GM19240 (cell line): Measurements from ENCODE around the gene TMA7.
A peak's percentile ranks its signal among the peaks of the same experiment; 100 is the strongest.

ENCODE experiments used
- DNase-seq: peaks from one replicate; pipeline ENCODE4 v3.0.0; 2011; ENCODE audit warnings: low spot score; ENCODE audit not compliant: insufficient read length

TMA7 gene

GRCh38 chr3:48408823-48409281 lies 31.2 kb upstream of the TMA7 start:
- peak; percentile 3 for DNase-seq

- DNase-seq: peak; percentile 0
Observed at GRCh38 chr3:48409291-48410201, 30.5 kb upstream of the TMA7 start.

DNA sequence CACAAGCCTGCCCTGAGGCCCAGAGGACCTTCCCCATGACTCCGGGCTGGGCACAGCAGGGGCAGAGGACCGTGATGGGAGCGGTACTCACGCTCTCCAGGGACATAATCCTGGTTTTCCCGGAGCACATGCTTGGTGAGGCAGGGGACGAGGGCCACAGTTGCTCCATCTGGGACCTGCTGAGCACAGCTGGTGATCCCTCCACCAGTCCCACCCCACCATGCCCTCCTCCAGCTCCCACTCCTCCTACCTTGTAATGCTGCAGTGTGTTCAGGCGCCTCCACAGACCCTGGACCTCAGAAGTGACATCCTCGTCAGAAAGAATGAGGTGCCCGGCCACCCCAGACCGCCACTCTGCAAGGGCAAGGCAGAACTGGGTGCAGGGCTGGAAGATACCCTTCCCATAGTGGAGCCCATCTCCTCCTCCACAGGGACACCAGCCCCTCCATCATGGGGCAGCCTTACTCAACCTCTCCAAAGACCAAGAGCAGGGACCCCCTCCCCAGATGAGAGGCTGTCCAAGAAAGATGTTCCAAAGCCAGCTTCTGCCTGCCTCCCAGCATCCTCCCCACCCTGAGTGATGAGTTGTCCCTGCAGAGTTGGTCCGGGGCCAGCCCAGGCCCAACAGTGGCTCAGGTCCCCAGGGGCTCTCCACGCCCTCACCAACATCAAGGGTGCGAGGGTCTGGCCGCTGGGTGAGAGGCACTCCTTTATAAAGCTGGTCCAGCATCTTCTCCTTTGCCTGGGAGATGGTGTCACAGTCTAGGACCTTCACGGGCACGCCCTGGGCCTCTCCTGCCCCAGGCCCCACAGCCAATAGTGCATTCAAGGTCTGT lies 29.6 kb upstream of the TMA7 start:
- no peak for DNase-seq

DNA sequence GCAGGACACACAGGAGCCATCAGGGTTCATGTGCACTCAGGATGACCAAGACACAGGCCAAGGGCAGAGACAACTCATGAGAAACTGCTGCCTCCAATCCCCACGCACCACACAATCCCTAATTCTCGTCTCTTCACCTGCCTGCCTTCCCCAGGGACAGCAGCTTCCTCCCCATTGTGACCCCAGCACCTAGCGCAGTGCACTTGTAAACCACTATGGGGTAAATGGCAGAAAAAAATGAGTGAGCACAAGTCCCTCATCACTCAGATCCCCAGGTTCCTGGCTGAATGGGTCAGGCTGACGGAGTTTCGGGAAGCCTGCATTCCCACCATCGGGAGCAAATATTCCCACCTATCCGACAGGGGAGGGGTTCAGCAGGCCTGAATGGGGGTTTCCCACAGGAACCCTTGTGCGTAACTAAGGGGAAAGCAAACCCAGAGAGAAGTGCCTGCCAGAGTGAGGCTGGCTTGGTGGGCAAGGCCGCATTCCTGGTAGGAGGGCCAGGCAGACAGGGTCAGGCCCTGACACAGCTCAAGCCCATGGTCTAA lies 28.9 kb upstream of the TMA7 start:
- DNase-seq: no peak

DNA sequence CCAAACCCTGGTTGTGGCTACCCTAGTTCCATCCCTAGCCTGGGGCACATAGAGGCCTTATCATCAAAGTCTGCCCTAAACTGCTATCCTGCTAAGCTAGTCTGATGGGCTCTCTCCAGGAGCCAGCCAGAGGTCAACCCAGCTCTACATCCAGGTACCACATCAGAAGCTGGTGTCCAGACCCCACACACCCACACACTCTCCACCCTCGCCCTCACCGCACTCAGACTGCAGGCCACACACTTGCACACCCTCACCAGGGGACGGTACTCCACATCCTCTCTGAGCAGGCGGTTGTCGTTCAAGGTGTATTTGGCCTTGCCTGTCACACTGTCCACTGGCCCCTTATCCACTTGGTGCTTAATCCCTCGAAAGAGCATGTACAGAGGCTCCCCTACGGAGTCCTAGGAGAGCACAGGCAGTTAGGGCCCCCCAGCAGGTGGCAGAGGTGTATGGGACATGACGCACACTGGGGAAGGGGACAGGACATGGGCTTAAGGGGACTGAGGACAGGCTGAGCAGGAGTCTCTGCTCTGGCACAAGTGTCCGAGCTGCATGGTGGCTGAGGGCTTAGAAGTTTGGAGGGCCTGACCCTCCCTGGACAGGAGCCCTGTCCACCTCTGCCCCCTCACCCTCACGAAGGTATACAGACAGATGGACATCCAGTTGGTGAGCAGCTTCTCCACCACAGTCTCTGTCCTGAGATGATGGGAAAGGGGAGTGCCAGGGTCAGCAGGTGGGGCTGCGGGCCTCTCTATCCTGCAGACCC lies 28.3 kb upstream of the TMA7 start:
- DNase-seq: no peak

DNA sequence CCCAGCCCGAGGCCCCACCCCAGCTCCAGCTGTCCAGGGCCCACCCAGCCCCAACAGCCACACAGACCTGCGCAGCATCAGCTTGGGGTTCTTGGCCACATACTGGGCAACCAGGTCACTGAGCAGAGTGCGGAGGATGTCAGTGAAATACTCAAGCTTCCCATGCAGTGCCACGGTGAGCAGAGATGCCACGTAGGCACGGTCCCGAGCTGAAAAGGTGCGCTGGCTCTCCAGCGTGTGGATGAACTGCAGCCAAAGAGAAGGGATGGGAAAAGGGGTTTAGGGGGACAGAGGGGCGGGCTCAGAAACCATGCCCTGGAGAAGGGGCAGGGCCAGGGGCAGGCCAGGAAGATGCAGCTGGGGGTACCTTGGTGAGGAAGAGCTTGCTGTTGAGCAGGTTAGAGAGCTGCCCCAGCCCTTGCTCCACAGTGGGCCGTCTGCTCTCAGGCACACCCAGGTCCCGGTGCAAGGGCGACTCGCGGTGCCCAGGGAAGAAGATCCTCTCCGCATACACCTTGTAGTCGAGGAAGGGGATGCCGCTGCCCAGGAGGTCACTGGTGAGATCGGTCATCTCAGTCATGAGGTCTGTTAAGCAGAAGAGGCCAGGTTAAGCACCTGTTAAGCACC lies 27.6 kb upstream of the TMA7 start:
- no peak for DNase-seq

DNA sequence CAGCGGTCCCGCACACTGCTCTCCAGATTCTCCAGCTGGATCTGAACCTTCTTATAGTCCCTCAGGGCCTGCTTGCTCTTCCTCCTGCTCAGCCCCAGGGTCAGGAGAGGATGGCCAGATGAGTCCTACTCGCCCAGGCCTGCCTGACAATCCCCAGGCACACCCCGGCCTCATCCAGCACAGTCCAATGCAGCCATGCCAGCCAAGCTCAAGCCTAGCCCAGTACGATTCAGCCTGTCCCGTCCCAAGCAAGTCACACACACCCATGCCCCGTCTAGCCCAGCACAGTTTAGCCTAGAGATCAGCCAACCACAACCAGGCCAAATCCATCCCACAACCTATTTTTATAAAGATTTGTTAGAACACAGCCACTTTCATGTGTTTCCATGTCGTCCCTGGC lies 27.0 kb upstream of the TMA7 start:
- DNase-seq: no peak

- no peak for DNase-seq
Observed at GRCh38 chr3:48413611-48414010, 26.4 kb upstream of the TMA7 start.

DNA sequence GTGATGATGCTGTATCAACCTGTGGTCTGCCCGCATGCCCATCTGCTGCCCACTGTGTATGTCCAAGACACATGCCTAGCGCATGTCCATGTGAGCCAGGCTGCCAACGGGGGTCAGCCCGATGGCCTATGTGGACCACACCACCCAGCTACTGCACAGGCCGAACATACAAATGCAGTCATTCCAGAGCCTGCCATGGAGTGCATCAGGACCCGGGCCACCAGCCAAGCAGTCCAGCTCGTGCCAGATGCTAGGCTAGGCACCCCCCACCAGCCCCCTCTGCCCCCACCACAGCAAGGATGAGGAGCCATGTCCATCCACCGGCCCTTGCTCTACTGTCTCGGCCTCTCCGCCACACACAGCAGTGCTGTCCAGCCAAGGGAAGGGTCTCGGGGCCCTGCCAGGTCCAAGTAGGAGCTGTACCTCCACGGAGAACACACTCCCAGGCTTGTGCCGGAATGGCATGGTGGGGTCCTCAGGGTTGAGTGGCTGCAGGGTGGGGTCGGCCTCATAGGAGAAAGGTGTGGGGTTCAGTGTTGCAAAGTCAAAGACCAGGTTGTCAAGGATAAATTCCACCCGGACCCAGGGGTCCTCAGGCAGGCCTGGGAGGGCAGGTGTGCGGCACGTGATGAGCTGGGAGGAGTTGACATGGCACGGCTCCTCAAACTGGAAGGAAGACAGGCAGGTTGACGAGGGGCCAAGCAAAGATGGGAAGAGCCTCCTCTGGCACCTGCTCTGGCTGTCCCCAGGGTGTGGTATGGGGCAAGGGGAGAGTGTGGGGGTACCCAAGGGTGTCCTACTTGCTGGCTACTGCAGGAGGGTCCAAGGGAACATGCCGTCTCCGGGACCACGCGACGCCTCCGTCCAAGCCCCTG lies 25.4 kb upstream of the TMA7 start:
- no peak for DNase-seq

DNA sequence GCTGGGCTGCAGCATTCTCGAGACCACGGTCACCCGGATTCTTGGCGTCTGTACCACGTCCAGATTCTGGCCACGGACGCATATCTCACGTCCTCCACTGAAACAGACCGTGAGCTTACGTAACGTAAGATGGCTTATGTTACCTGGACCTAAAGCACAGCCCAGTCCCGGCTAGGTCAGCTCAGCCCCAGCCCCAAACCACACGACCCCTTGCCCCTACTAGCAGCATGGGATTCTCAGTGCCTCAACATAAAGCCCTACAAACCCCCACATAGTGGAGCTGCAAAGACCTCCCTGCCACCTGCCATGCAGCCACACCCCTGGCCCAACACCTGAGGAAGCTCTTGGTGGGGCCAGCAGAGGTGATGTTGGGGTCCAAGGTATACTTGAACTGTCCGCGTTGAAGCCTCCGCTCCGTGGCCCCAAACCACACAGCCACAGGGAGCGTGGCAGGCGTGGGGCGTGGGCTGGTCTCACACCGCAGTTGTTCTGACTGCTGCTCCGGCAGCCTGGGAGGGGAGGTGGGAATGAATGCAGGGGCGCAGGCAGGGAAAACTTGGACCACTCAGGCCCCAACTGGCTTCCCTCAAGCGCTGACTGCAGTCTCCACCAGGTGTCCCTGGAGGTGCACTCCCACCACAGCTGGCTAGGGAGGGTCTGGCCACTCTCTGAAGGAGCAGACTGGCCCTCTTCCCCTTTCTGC lies 24.7 kb upstream of the TMA7 start:
- no peak for DNase-seq

DNA sequence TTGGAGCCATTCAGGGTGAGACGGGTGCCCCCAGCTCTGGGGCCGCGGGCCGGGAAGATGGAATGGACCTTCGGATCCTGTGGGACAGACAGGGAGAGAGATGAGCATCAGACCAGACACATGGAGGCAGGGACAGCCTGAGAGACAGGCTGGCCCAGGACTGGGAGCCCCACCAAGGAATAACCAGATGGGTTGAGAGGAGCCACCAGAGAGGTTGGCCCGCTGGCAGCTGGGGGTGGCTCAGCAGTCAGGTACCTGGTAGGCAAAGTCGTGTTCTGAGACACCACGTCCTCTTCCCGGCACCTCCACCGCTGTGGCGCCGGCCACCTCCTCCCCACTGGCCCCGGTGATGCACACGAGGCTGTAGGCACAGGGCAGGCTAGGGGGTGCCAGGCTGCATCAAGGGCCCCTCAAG lies 24.0 kb upstream of the TMA7 start:
- DNase-seq: no peak

GRCh38 chr3:48416546-48416945 lies 23.5 kb upstream of the TMA7 start:
- no peak for DNase-seq

DNA sequence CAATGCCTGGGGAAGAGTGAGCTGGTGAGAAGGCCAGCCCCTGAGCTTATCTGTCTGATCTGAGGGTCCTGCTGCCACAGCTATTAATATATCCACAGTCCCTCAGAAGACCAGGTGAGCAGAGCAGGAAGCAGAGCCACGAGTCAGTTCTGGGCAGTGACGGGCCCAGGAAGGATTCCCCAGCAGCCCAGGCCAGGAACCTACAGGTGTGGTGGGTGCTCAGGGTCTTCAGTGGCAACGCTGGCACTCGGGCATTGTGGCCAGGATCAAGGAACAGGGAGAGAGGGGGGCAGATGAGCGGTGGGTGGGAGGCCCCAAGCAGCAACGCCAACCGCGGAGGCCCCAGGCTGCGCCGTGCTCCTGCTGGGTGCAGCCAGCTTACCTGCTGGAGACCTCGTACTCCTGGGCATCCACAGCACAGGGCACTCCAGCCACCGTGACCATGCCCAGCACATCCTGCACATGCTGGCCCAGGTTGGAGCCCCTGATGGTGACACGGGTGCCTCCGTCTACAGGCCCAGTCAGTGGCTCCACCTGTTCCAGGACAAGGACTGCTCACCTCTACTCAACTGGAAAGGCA lies 22.4 kb upstream of the TMA7 start:
- DNase-seq: no peak

DNA sequence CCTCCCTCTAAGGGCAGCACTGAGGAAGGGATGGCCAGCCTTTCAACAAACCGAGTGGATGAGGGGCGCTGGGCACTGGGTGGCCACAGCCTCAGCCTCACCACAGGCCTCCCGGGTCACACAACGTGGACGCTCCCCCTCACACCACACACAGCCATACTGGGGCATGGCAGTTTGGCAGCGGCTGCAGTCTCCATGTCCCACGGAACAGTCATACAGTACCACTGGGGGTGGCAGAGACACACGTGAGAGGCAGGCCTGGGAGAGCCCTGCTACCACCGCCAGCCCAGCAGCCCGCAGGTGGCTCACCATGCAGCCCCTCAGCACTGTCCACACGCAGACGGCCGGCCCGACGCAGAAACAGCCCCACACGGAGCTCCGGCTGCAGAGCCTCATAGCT lies 21.9 kb upstream of the TMA7 start:
- no peak for DNase-seq

DNA sequence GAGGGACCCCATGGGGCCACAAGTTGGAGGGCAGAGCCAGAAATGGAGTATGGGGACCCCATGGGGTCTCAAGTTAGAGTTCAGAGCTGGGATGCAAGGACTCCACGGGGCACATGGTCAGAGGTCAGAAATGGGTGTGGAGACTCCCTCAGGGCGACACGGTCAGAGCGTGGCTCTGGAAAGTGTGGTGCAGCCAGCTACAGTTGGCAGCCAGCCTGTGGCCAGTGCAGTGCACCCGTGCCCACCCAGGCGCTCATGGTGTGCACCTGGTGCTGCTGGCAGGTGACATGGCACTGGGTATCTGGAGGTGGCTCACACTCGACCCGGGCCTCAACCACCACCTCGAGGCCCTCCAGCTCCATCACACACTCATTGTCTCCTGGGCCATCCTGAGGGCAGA lies 21.4 kb upstream of the TMA7 start:
- DNase-seq: no peak

- DNase-seq: no peak
Observed at GRCh38 chr3:48419149-48419548, 20.9 kb upstream of the TMA7 start.

DNA sequence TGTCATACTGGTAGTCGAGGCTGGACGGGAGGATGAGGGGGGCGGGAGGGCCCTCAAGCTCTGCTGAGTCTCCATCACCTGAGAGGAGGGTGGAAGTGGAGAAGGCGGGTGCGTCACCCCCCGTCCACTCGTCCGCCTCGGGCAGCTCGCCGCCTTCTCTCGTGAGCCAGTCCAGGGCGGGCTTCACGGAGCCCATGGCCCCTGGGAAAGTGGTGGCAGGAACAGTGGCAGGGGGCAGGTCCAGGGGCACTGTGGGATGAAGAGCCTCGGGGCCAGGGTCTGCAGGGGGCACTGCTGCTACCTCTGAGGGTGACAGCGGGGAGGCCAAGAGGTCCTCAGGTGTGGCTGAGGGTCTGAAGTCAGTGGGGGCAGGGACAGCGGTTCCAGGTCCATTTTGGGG lies 20.5 kb upstream of the TMA7 start:
- no peak for DNase-seq

DNA sequence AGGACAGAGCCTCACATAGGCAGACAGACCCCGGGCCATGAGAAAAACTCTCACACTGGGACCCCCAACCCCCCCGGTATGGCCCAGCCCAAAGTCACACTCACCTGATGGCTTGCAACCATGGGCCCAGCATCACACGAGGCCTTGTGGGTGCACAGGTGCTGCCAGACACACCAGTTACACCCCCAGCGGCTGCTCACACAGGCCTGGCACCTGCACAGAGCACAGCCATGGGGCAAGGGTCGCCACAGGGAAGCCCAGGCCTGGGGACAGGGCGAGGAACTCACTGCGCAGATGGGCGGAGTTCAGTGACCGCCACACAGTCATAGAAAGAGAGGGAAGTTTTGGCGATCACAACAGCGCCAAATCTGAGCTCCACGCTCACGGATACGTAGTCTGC lies 19.5 kb upstream of the TMA7 start:
- DNase-seq: no peak

DNA sequence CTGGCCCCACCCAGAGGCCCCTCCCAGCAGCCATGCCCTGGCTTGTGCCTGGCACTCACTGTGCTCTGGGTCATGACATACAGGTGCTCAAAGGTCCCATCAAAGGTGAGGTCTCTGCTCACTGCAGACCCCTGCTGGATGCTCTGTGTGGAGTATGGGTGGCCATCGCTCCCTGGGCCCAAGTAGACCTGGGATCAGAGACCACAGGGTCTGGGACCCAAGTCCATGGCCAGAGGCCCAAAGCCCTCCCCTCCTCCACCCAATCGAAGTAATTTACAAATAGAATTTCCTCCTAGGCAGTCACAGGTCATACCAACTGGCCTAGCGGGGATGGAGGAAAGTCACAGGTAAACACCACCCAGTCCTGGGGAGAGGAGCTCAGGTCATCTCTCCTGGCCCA lies 17.8 kb upstream of the TMA7 start:
- DNase-seq: no peak
